Neural cell (in vitro differentiated cells): ENCODE data around the gene AFAP1.

Experiments
- CTCF ChIP-seq: fragments of 450-650 bp; IDR thresholded peaks from 2 replicates; pipeline ENCODE4 v1.5.1; 2014; ENCODE audit warnings: antibody characterized with exemption, mild to moderate bottlenecking, moderate library complexity; ENCODE audit not compliant: poor library complexity, severe bottlenecking
- EP300 ChIP-seq: fragments of 450-650 bp; conservative IDR thresholded peaks from 2 replicates; pipeline ENCODE4 v1.6.1; 2014; ENCODE audit warnings: antibody characterized with exemption, mild to moderate bottlenecking, moderate library complexity; ENCODE audit not compliant: poor library complexity, severe bottlenecking
- EZH2 ChIP-seq: fragments of 200-600, 300-800 bp; shearing (Covaris generic), sonication (generic); IDR thresholded peaks from 2 replicates; pipeline ENCODE4 v1.6.1; 2014; ENCODE audit warnings: antibody characterized with exemption, low read length, borderline replicate concordance, mild to moderate bottlenecking; ENCODE audit not compliant: insufficient read depth, poor library complexity, severe bottlenecking
- POLR2AphosphoS5 ChIP-seq: IDR thresholded peaks from 2 replicates; pipeline ENCODE4 v1.6.1; 2012
- REST ChIP-seq: IDR thresholded peaks from 2 replicates; pipeline ENCODE4 v1.6.1; 2012; ENCODE audit warnings: borderline replicate concordance

- no peak for TF ChIP-seq CTCF
- TF ChIP-seq EZH2: no peak
- TF ChIP-seq EP300: no peak
- TF ChIP-seq POLR2AphosphoS5: no peak
- no peak for TF ChIP-seq REST
These were observed 7.4 kb downstream of the AFAP1 start for GRCh38 chr4:7932287-7932686.
